KOPT-K1 (cell line): ENCODE measurements around the gene PYGB.

Source experiments
- H3K27ac ChIP-seq: fragments of 200-600 bp; sonication (generic); 2 replicates; pipeline ENCODE4 v1.5.1; 2016; ENCODE audit warnings: antibody characterized with exemption, mild to moderate bottlenecking, low read depth, low read length; ENCODE audit not compliant: poor library complexity, severe bottlenecking
- H3K36me3 ChIP-seq: fragments of 200-600 bp; sonication (generic); 2 replicates; pipeline ENCODE4 v1.5.1; 2017; ENCODE audit warnings: antibody characterized with exemption, mild to moderate bottlenecking, low read length, moderate library complexity; ENCODE audit not compliant: insufficient read depth
- H3K9me3 ChIP-seq: fragments of 200-600 bp; sonication (generic); 2 replicates; pipeline ENCODE4 v1.5.1; 2017; ENCODE audit warnings: antibody characterized with exemption, low read length, mild to moderate bottlenecking; ENCODE audit not compliant: insufficient read depth, poor library complexity, severe bottlenecking

Gene PYGB

DNA sequence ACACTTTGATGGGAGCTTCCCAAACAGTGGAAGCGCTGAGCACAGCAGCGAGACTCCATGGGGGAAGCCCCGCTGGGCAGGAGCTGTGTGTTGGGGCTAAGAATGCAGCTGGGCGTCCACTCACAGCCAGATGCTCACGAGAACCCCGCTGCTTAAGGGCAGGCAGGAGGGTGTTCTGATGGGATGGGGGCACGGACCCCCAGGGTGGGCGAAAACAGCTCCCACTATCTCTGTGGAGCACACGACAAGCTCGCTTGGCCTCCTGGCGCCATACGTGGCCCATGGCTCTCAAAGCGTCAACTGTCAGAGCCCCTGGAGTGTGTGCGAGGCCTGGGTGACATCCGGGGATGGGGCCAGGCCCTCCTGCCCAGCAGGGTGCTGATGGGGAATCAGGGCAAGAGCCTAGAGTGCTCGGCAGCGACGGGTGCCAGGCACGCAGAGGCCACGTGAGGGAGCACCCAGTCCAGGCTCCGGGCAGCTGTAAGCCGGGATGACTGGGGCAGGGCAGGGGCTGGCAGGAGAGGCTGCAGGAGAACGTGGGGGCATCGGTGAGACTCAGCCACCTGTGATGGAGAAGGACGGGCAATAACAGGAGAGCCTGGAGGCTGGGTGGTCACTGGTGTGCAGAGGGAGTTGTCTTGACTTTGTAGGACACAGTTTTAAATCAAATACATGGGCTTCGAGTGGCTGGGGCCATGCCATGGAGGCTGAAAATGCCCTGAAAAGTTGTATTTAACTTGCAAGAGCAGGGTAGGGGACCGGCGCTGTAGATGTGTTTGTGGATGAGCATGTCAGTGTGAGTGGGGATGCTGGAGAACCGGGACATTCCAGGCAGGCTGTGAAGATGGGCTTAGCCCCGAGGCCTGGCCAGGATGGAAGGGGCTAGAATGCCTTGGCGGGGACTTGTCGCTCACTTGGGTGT, 27.3 kb downstream of the PYGB start:
- H3K27ac ChIP-seq, result no peak overlapping the region
- H3K36me3 ChIP-seq, result peaks cover 95% of the 10 kb centered on the region
- no peaks in the 10 kb centered on the region for H3K9me3 ChIP-seq

DNA sequence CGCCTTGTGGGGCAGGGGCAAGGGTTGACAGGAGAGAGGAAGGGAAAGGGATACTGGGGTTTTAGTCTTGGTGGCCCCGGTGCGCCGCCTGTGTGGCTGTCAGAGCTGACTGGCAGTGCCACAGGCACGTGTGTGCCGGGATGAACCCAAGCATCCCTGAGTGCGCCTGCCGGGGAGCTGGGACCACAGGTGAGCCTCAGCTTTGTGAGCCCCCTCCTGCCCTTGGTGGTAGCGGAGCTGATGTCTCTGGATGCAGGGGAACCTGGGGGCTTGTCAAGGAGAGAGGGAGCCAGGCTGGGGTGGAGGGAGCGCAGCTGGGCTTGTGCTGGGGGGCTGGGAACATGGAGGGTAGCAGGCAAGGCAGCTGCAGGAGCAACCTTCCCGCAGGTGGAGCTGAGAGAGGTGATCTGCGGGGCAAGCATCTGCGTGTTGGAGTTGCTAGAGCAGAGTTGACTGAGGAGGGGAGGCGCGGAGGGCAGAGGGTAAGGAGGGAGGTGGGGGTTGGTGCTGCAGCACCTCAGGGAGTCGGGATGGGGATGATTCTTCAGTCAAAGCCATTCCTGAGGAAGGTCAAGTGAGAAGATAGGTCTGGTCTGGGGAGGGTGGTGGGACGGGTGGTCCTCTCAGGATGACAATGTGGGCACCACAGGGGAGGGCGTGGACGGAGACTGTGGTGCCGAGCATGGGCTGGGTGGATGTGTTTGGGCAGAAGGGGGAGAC, 28.1 kb downstream of the PYGB start:
- Histone ChIP-seq H3K27ac (no peak overlapping the region), H3K36me3 (peaks cover 95% of the 10 kb centered on the region), H3K9me3 (no peaks in the 10 kb centered on the region)

DNA sequence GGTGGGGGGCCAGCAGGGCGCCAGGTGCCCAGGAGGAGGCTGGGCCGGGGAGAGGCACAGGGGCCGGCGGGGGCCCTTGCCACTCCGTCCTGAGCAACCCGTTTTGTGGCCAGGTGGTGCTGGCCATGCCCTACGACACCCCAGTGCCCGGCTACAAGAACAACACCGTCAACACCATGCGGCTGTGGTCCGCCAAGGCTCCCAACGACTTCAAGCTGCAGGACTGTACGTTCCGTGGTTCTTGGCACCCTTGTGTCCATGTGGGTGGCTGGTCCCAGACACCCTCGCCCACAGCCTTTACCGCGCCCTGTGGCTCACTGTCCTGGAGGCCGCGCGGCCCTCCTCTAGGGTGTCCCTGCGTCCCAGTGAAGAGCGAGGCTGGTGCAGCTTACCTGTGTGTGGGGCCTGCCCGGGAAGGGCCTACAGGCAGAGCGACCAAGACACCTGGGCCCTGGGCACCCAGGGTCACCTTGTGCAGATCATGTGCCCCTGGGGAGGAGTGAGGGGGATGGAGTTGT, 28.7 kb downstream of the PYGB start:
- Histone ChIP-seq H3K36me3 (peaks cover 91% of the 10 kb centered on the region), H3K27ac (no peak overlapping the region), H3K9me3 (no peaks in the 10 kb centered on the region)

DNA sequence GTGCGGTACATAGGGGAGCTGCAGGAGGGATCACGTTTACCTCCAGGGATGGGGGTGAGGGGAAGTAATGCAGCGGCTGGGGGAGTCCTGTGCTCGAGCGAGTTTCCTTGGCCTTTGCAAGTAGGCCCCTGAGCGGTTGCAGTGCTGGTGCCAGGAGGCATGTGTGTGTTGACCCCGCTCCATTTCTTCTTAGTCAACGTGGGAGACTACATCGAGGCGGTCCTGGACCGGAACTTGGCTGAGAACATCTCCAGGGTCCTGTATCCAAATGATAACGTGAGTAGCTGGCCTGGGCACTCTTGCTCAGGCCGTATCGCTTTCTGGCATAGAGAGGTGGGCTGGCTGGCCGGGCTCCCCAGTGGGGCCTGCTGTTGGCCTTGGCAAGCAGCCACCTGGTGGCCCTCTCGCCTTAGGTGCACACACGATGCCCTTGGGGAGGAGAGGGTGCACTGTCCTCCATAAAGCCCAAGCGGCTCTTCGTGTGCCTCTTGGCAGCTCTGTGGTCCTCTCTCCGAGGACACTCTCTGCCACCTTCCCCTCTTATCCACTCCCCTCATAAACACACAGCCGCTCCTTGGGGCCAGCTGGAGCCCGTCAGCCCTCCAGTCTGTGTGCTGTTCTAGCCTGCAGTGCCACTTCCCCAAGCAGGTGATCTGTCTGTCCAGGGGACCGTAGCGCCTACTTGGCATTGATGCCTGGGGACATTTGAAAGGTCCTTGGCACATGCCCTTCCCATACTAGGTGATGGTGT, 29.3 kb downstream of the PYGB start:
- Histone ChIP-seq H3K9me3 (no peaks in the 10 kb centered on the region), H3K36me3 (peaks cover 84% of the 10 kb centered on the region), H3K27ac (no peak overlapping the region)

DNA sequence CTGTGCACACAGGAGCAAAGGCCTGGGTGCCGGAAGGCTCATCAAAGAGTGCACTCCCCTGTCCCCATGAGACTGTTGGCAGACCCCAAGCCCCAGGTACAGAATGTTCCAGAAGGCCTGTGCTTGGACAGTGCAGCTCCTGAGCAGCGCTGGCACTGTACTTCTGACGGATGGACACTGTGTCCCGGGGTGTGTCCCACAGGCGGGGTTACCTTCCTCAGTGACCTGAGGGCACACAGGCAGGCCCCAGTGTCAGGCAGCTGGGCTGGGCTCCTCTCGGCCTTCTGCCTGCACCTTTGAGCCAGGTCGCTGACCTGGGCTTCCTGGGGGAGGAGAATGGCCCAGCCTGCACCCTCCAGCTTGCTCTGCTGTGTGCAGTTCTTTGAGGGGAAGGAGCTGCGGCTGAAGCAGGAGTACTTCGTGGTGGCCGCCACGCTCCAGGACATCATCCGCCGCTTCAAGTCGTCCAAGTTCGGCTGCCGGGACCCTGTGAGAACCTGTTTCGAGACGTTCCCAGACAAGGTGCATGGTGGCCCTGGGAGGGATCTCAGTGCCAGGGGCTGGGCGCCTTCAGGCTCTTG, 30.1 kb downstream of the PYGB start:
- no peak overlapping the region for H3K27ac ChIP-seq
- H3K36me3 ChIP-seq, result peaks cover 83% of the 10 kb centered on the region
- H3K9me3 ChIP-seq, result no peaks in the 10 kb centered on the region

DNA sequence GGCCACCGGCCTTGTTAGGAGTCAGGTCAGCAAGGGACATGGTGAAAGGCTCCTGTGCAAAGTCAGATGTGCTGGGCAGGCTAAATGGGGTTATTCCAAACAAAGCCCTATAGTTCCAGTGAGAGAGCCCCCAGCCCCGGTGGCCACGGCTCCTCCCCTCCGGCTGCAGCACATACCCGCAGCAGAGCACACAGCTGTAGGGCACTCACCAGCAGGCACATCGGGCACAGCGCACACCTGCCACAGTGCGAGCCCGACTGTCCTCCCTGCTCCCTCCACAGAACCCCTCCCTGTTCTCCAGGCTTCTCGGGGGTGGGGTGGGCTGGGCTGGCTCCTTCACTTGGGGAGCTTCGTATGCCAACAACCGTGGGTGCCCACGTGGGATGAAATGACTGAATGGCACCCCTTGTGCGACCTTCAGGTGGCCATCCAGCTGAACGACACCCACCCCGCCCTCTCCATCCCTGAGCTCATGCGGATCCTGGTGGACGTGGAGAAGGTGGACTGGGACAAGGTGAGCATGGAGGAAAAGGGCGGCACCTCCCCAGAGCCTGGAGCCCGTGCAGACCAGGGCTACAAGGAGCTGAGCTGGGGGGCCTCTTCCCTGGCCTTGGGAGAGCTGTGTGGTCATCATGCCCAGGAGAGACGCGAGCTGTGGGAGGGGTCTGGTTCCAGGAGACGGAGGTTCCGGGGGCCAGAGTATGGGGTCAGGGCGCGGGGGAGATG, 30.9 kb downstream of the PYGB start:
- Histone ChIP-seq H3K36me3 (peaks cover 85% of the 10 kb centered on the region), H3K9me3 (no peaks in the 10 kb centered on the region), H3K27ac (no peak overlapping the region)

DNA sequence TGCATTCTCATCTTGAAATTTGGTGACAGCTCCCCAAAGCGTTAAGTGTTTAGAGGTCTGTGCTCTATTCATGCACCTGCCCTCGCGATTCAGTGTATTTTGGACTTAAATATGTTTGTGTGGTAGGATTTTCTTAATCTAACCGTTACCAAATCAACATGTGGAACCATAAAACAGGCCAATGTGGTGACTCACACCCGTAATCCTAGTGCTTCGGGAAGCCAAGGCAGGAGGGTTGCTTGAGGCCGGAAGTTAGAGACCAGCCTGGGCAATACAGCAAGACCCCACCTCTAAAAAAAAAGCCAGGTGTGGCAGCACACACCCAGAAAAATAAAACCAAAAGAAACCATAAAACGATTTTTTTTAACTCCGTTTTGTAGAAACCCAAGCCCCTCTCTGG, 31.5 kb downstream of the PYGB start:
- Histone ChIP-seq H3K27ac (no peak overlapping the region), H3K9me3 (no peaks in the 10 kb centered on the region), H3K36me3 (peaks cover 85% of the 10 kb centered on the region)

DNA sequence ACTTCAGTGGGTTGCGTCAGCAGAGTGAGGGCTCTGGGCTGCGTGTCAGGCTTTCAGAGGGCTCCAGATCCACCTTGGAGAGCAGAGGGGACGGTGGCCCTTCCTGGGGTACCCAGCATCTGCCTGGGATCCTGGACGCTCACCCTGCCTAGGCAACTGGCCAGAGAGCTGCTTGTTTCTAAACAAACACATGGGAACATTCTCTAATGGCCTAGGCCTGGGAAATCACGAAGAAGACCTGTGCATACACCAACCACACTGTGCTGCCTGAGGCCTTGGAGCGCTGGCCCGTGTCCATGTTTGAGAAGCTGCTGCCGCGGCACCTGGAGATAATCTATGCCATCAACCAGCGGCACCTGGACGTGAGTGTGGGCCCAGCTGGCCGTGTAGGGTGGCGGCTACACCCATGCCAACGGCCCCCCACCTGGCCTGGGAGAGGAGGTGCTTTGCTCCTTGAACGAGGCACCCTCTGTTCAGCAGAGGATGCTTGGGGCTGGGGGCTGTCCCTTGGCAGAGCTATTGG, 32.2 kb downstream of the PYGB start:
- Histone ChIP-seq H3K36me3 (peaks cover 84% of the 10 kb centered on the region), H3K9me3 (no peaks in the 10 kb centered on the region), H3K27ac (no peak overlapping the region)

DNA sequence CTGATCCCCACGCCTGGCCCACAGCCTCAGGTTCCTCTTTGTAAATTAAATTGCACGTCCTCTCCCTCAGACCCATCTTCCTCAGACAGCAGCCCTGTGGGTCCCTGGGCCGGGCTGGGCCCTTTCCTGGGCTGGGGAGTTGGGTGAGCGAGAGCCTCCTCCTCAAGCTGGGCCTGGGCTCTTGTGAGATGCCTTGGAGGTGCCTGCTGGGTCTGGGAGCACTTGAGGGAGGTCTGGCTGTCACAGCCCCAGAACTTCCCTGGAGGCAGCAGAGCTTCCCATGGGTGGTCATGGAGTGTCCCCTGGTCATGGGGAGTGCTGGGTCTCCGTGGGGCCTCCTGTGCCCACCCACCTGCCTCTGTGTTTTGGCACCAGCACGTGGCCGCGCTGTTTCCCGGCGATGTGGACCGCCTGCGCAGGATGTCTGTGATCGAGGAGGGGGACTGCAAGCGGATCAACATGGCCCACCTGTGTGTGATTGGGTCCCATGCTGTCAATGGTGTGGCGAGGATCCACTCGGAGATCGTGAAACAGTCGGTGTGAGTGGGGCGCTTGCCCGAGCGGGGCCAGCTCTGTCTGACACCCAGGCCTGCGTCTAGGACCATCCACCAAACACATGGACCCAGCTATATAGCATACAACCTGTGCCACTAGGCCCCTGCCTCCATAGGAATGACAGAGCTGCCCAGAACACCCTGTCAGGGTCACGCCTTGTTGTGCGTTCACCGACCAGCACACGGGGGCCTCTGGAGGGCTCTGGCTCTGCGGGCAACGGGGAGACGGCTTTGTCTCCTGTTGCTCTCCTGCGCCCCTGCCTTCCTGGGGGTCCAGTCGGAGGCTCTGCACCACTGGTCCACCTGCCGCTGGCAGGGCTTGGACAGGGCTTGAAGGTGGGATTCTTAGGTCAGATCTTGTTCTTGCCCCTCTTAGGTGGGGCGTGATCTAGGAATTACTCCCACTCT, 33.0 kb downstream of the PYGB start:
- H3K36me3 ChIP-seq, result peaks cover 85% of the 10 kb centered on the region
- no peaks in the 10 kb centered on the region for H3K9me3 ChIP-seq
- H3K27ac ChIP-seq, result no peak overlapping the region

DNA sequence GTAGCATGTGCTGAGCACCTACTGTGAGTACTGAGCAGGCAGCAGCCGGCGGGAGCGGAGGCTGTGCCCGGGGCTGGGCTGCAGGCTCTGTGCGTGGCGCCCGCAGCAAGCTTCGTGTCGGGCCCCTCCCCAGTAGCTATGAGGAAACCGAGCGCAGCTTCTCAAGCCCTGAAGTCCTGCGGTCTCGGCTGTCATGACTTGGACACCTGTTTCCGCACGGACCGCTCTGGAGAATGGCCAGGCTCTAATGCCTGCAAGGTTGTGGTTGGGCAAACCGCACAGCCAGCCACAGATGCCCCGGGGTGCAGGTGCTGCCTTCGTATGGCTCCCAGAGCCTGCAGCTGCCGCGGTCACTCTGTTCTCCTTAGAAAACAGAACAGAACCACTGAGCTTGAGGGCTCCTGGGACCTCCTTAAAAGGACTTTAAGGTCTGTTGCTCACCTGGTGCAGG, 33.7 kb downstream of the PYGB start:
- Histone ChIP-seq H3K27ac (peak overlapping the region; percentile 32), H3K36me3 (peaks cover 85% of the 10 kb centered on the region), H3K9me3 (no peaks in the 10 kb centered on the region)

DNA sequence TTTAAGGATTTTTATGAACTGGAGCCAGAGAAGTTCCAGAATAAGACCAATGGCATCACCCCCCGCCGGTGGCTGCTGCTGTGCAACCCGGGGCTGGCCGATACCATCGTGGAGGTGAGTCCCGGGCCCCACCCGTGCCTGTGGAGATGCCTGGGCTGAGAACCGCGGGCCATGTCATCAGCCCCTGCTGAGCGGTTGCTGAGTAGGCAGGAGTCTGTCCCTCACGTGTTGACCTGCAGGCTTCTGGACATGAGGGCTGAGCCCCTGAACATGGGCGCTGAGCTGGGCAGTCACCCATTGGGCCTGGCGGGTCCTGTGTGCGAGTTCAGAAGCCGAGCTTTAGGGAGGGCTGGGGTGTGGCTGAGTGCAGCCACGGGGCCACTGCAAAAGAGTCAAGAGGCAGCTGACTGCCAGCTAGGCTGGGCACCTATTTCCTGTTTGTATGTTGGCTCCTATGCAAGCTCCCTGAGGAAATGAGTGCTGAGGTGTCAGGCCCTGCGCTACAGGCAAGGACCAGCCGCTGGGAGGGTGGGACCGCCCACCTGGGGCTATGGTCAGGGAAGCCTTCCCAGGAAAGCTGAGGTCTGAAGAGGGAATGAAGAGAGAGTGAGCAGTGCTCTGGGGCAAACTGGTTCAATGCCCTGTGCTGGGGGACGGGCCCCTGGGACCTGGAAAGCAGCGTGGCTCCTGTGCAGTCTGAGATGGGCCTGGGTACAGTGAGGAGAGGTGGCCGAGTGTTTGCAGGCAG, 34.3 kb downstream of the PYGB start:
- Histone ChIP-seq H3K9me3 (no peaks in the 10 kb centered on the region), H3K36me3 (peaks cover 85% of the 10 kb centered on the region), H3K27ac (peak overlapping the region; percentile 32)

DNA sequence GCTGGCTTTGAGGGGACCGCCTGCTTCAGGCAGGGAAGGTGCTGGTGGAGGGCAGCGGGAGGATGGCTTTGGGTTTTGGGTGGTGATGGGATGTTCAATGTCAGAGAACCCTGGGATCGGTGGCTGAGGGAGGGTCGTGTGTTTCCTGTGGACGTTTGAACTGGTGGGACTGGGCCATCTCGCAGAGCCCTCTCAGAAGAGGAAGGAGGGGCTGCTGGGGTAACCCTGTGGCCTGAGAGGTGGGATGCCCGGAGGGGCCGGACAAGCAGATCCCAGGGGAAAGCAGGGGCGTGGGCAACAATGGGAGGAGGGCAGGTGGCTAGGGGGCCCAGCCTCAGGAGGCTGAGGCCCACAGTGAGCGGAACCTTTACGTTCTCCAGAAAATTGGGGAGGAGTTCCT, 34.9 kb downstream of the PYGB start:
- peak overlapping the region; percentile 32 for H3K27ac ChIP-seq
- H3K9me3 ChIP-seq, result no peaks in the 10 kb centered on the region
- peaks cover 85% of the 10 kb centered on the region for H3K36me3 ChIP-seq
